PC-3 (cell line): ENCODE measurements around the gene ETNK1. TPM values are rescaled to one million over a fixed set of nuclear protein-coding genes. Genes with fewer than 3 reads are reported as not detected.

Experiments used
- ATAC-seq: fragments of 200-7000 bp; cut with Tn5 transposase; 2 replicates; pipeline ENCODE4 v1.9.1; 2020; ENCODE audit warnings: mild to moderate bottlenecking, moderate library complexity
- BruUV-seq: library from RNA; stranded (reverse); fragments of 400-500 nt; replicated peaks from 2 replicates; lab custom pipeline; 2021; lab: Mats Ljungman, UMichigan
- CTCF ChIA-PET: fragments of 300-600 bp; sonication (Branson Sonifier 250); formaldehyde crosslinking; loops from one replicate; lab custom pipeline; 2022; ENCODE audit warnings: antibody characterized with exemption; lab: Charles Lee
- POLR2A ChIA-PET: fragments of 300-600 bp; sonication (Branson Sonifier 250); formaldehyde crosslinking; loops from one replicate; lab custom pipeline; 2022; ENCODE audit warnings: antibody characterized with exemption; ENCODE audit not compliant: unreplicated experiment; lab: Charles Lee
- DNase-seq: peaks from one replicate; pipeline ENCODE4 v3.0.0-alpha.2; 2015
- H2AFZ ChIP-seq: fragments of 300-600 bp; sonication (generic); 2 replicates; pipeline ENCODE4 v1.6.0; 2016; ENCODE audit warnings: antibody characterized with exemption, low read length
- H3F3A ChIP-seq: fragments of 300-600 bp; sonication (generic); one replicate; pipeline ENCODE4 v1.6.0; 2017; ENCODE audit warnings: antibody characterized with exemption, low read length, control low read depth, mild to moderate bottlenecking; ENCODE audit not compliant: unreplicated experiment
- H3K27ac ChIP-seq: fragments of 300-600 bp; sonication (generic); 2 replicates; pipeline ENCODE4 v1.5.1; 2016; ENCODE audit warnings: mild to moderate bottlenecking, low read length
- H3K27me3 ChIP-seq: fragments of 300-600 bp; sonication (generic); 2 replicates; pipeline ENCODE4 v1.6.1; 2016; ENCODE audit warnings: low read length, mixed read lengths
- H3K36me3 ChIP-seq: fragments of 300-600 bp; sonication (generic); 2 replicates; pipeline ENCODE4 v1.6.1; 2016; ENCODE audit warnings: low read depth, mixed run types, low read length, mixed read lengths
- H3K4me1 ChIP-seq: fragments of 300-600 bp; sonication (generic); 2 replicates; pipeline ENCODE4 v1.5.1; 2016; ENCODE audit warnings: low read length; ENCODE audit not compliant: insufficient read depth
- H3K4me2 ChIP-seq: fragments of 300-600 bp; sonication (generic); 2 replicates; pipeline ENCODE4 v1.6.0; 2016; ENCODE audit warnings: low read length
- H3K4me3 ChIP-seq: fragments of 300-600 bp; sonication (generic); 2 replicates; pipeline ENCODE4 v1.5.1; 2016; ENCODE audit warnings: mild to moderate bottlenecking, low read length, mixed read lengths
- H3K79me2 ChIP-seq: fragments of 300-600 bp; sonication (generic); 2 replicates; pipeline ENCODE4 v1.6.1; 2017; ENCODE audit warnings: low read length, mixed read lengths
- H3K9ac ChIP-seq: fragments of 300-600 bp; sonication (generic); 2 replicates; pipeline ENCODE4 v1.6.0; 2016; ENCODE audit warnings: mild to moderate bottlenecking, low read length
- H3K9me2 ChIP-seq: fragments of 300-600 bp; sonication (generic); replicated peaks from 2 replicates; pipeline ENCODE4 v1.6.1; 2016; ENCODE audit warnings: mixed run types, low read length, mixed read lengths
- H3K9me3 ChIP-seq: fragments of 300-600 bp; sonication (generic); 2 replicates; pipeline ENCODE4 v1.6.1; 2016; ENCODE audit warnings: low read length, mixed read lengths
- H4K20me1 ChIP-seq: fragments of 300-600 bp; sonication (generic); 2 replicates; pipeline ENCODE4 v1.6.1; 2016; ENCODE audit warnings: low read length, mixed read lengths
- CTCF ChIP-seq: fragments of 300-600 bp; sonication (generic); conservative IDR thresholded peaks from 2 replicates; pipeline ENCODE4 v1.5.1; 2017; ENCODE audit warnings: antibody characterized with exemption, low read depth, mild to moderate bottlenecking, low read length
- EZH2 ChIP-seq: fragments of 300-600 bp; sonication (generic); IDR thresholded peaks from one replicate; pipeline ENCODE4 v1.6.1; 2017; ENCODE audit warnings: antibody characterized with exemption, mild to moderate bottlenecking, low read length; ENCODE audit not compliant: unreplicated experiment
- EZH2phosphoT487 ChIP-seq: fragments of 300-600 bp; sonication (generic); IDR thresholded peaks from 2 replicates; pipeline ENCODE4 v1.6.1; 2018; ENCODE audit warnings: mild to moderate bottlenecking, antibody characterized with exemption, low read length, borderline replicate concordance
- intact Hi-C: fragments of 100-400 bp; cut with micrococcal nuclease; formaldehyde crosslinking; loops from 2 replicates; pipeline ENCODE4 v1.9.0; 2023
- total RNA-seq: library from RNA; depleted of rRNA; stranded (reverse); fragments of >200 nt; gene quantifications from 2 replicates; pipeline ENCODE4 v1.2.3, GENCODE V29; 2014

The ETNK1 gene
- total RNA-seq, 1 experiment from 2014 or later, result 17.8 TPM

- CTCF ChIA-PET, result no interaction called here
- no peaks in the 10 kb centered on the region for H4K20me1 ChIP-seq
- H3K9ac ChIP-seq, result no peak overlapping the region; the same call in 1 of the 2 replicates
- no TSS peak for BruUV-seq
- H3K27me3 ChIP-seq, result no peaks in the 10 kb centered on the region
- DNase-seq (peak; percentile 76), ATAC-seq (peak; percentile 86)
- peaks cover 23% of the 10 kb centered on the region for H3K4me1 ChIP-seq
- POLR2A ChIA-PET, result no interaction called here
- peak overlapping the region; percentile 52 for H3K27ac ChIP-seq
- no peaks in the 10 kb centered on the region for H3F3A ChIP-seq
- no peaks in the 10 kb centered on the region for H3K36me3 ChIP-seq
- H3K9me2 ChIP-seq, result no peaks in the 10 kb centered on the region
- intact Hi-C loops, result no loop called here
- no peak overlapping the region for H3K4me3 ChIP-seq
- peaks cover 11% of the 10 kb centered on the region for H3K79me2 ChIP-seq
- no peak overlapping the region for H2AFZ ChIP-seq
- 0 out of 2 replicates have a peak overlapping the region, but pooled peaks have one; percentile 5 for H3K4me2 ChIP-seq
- TF ChIP-seq EZH2 (no peak), CTCF (no peak), EZH2phosphoT487 (no peak)
- no peaks in the 10 kb centered on the region for H3K9me3 ChIP-seq
Observed at GRCh38 chr12:22658214-22658613, 33.2 kb downstream of the ETNK1 start.

GRCh38 chr12:22662356-22662755 lies 37.4 kb downstream of the ETNK1 start:
- ATAC-seq, result no peak
- ChIA-PET POLR2A (no interaction called here), CTCF (no interaction called here)
- no peak for DNase-seq
- no TSS peak for BruUV-seq
- Histone ChIP-seq H2AFZ (no peak overlapping the region), H3F3A (no peaks in the 10 kb centered on the region), H3K36me3 (no peaks in the 10 kb centered on the region), H3K9me2 (no peaks in the 10 kb centered on the region), H3K9ac (no peak overlapping the region), H3K4me1 (peaks cover 11% of the 10 kb centered on the region), H3K79me2 (no peaks in the 10 kb centered on the region), H3K9me3 (no peaks in the 10 kb centered on the region), H3K27me3 (no peaks in the 10 kb centered on the region), H3K27ac (no peak overlapping the region), H4K20me1 (no peaks in the 10 kb centered on the region), H3K4me3 (no peak overlapping the region), H3K4me2 (no peak overlapping the region)
- intact Hi-C loops, result no loop called here
- TF ChIP-seq EZH2 (no peak), CTCF (no peak), EZH2phosphoT487 (no peak)

GRCh38 chr12:22665476-22665875 lies 40.5 kb downstream of the ETNK1 start:
- Histone ChIP-seq H3K79me2 (no peaks in the 10 kb centered on the region), H3K9me3 (no peaks in the 10 kb centered on the region), H3K4me3 (no peak overlapping the region), H2AFZ (no peak overlapping the region), H3K27me3 (no peaks in the 10 kb centered on the region), H3F3A (no peaks in the 10 kb centered on the region), H3K4me1 (no peaks in the 10 kb centered on the region), H3K4me2 (no peak overlapping the region), H3K9me2 (no peaks in the 10 kb centered on the region), H4K20me1 (no peaks in the 10 kb centered on the region), H3K27ac (no peak overlapping the region), H3K36me3 (no peaks in the 10 kb centered on the region; the same call in 1 of the 2 replicates), H3K9ac (no peak overlapping the region)
- intact Hi-C loops, result no loop called here
- ChIA-PET POLR2A (no interaction called here), CTCF (no interaction called here)
- DNase-seq (no peak), ATAC-seq (no peak)
- BruUV-seq, result no TSS peak
- TF ChIP-seq CTCF, result no peak
- no peak for TF ChIP-seq EZH2phosphoT487
- no peak for TF ChIP-seq EZH2
